Naive thymus-derived CD4-positive, alpha-beta T cell (primary cell): ENCODE results near the gene COLQ. TPM values are rescaled to one million over a fixed set of nuclear protein-coding genes. Genes with fewer than 3 reads are reported as not detected.
A peak's percentile ranks its signal among the peaks of the same experiment; 100 is the strongest.

ENCODE experiments used
- ATAC-seq: fragments of 150-1000 bp; cut with Tn5 transposase; 2 replicates; pipeline ENCODE4 v1.10.0; 2021; ENCODE audit warnings: mild to moderate bottlenecking, moderate library complexity
- CTCF ChIA-PET: fragments of 350-600 bp; sonication (Branson Sonifier 250); formaldehyde crosslinking; loops from one replicate; lab custom pipeline; 2021; ENCODE audit warnings: antibody characterized with exemption; lab: Charles Lee
- POLR2A ChIA-PET: fragments of 350-600 bp; sonication (Branson Sonifier 250); formaldehyde crosslinking; loops from one replicate; lab custom pipeline; 2021; ENCODE audit warnings: antibody characterized with exemption, inconsistent platforms; lab: Charles Lee
- DNase-seq, 9 donors: peaks; one replicate each; pipeline versions ENCODE4 v3.0.0 to v3.0.0-alpha.2; 2020 to 2022; ENCODE audit warnings: mixed read lengths in 1 of 9
- H3K27ac ChIP-seq: one replicate; pipeline ENCODE4 v1.7.0; 2013; ENCODE audit warnings: mild to moderate bottlenecking, low read depth, low read length, moderate library complexity
- H3K27me3 ChIP-seq, 2 donors: one replicate each; pipeline ENCODE4 v1.7.0; 2013; ENCODE audit warnings: low read length in 2 of 2, mild to moderate bottlenecking in 2 of 2, moderate library complexity in 2 of 2; ENCODE audit not compliant: control insufficient read depth in 2 of 2, insufficient read depth in 2 of 2
- H3K36me3 ChIP-seq, 3 experiments: 1 replicate in 2 of 3; 2 replicates in 1 of 3; pipeline ENCODE4 v1.7.0; 2013; ENCODE audit warnings: low read length in 3 of 3, mild to moderate bottlenecking in 3 of 3, moderate library complexity in 1 of 3; ENCODE audit not compliant: insufficient read depth in 3 of 3, control insufficient read depth in 2 of 3
- H3K4me1 ChIP-seq, 2 donors: one replicate each; pipeline ENCODE4 v1.7.0; 2013; ENCODE audit warnings: low read length in 2 of 2, mild to moderate bottlenecking in 2 of 2, moderate library complexity in 1 of 2; ENCODE audit not compliant: control insufficient read depth in 2 of 2, insufficient read depth in 2 of 2
- H3K4me3 ChIP-seq: 2 replicates; pipeline ENCODE4 v1.7.0; 2013; ENCODE audit warnings: mild to moderate bottlenecking, low read length
- H3K9me3 ChIP-seq, 3 experiments: 1 replicate in 2 of 3; 2 replicates in 1 of 3; pipeline ENCODE4 v1.7.0; 2013; ENCODE audit warnings: low read length in 3 of 3; ENCODE audit not compliant: control insufficient read depth in 2 of 3
- H3K27ac Mint-ChIP-seq, 9 donors: one replicate each; pipeline ENCODE4 v1.8.0; 2020 to 2022; ENCODE audit warnings: mixed read lengths in 9 of 9, mild to moderate bottlenecking in 8 of 9, moderate library complexity in 5 of 9, inconsistent platforms in 2 of 9
- H3K27me3 Mint-ChIP-seq, 5 donors: one replicate each; pipeline ENCODE4 v1.8.0; 2021 to 2022; ENCODE audit warnings: mixed read lengths in 5 of 5, mild to moderate bottlenecking in 1 of 5
- H3K36me3 Mint-ChIP-seq, 5 donors: one replicate each; pipeline ENCODE4 v1.8.0; 2020 to 2022; ENCODE audit warnings: mixed read lengths in 5 of 5, mild to moderate bottlenecking in 3 of 5, inconsistent platforms in 1 of 5
- H3K4me1 Mint-ChIP-seq, 7 donors: one replicate each; pipeline ENCODE4 v1.8.0; 2020 to 2022; ENCODE audit warnings: mixed read lengths in 7 of 7, mild to moderate bottlenecking in 3 of 7, inconsistent platforms in 1 of 7
- H3K4me3 Mint-ChIP-seq, 10 donors: one replicate each; pipeline ENCODE4 v1.8.0; 2020 to 2022; ENCODE audit warnings: mild to moderate bottlenecking in 10 of 10, mixed read lengths in 10 of 10, moderate library complexity in 6 of 10, inconsistent platforms in 2 of 10
- H3K9me3 Mint-ChIP-seq, 11 donors: one replicate each; pipeline ENCODE4 v1.8.0; 2020 to 2022; ENCODE audit warnings: mixed read lengths in 11 of 11, mild to moderate bottlenecking in 4 of 11, inconsistent platforms in 1 of 11, moderate library complexity in 1 of 11
- intact Hi-C, 2 donors: fragments of 100-400 bp; cut with micrococcal nuclease; formaldehyde crosslinking; loops; one replicate each; pipeline ENCODE4 v1.15.1; 2023
- polyA plus RNA-seq, 2 donors: library from polyadenylated mRNA; unstranded; fragments of 300-500 nt; fragmentation: Illumina TruSeq; gene quantifications; one replicate each; pipeline ENCODE4 v1.2.3, GENCODE V29; 2021
- total RNA-seq, 6 experiments: library from RNA in 5 of 6; stranded (reverse) in 5 of 6; gene quantifications; 1 replicate in 5 of 6; 2 replicates in 1 of 6; pipeline ENCODE4 v1.2.3 and lab custom pipeline; 2021 to 2026

The COLQ gene
- total and polyA plus RNA-seq, 7 experiments from 2014 or later, result 0.26 to 6.6 (median 3.7) TPM

DNA sequence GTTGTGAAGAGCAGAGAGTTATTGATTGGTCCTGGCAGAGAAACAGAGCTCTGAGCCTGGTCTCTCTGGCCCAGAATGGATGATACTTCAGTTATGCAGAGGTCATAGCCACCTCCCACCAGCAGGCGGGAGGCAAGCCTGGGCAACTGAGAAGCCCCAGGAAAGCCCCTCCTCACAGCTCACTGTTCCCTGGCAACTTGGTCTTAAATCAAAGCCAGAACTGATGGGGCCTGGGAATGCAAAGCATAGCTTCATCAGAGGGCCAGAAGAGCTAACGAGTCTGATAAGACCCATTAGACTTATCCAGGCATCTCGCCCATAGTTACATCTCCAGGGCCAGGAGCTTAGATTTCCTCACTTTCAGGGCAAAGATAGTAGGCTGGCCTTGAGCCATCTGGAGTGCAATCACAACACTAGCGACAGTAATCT lies 5.5 kb upstream of the COLQ start:
- Histone ChIP-seq H3K4me1 (peaks cover 9 to 30% of the 10 kb centered on the region in 2 donors), H3K27ac (no peak overlapping the region), H3K36me3 (no peaks in the 10 kb centered on the region), H3K9me3 (no peaks in the 10 kb centered on the region), H3K4me3 (no peak overlapping the region), H3K27me3 (no peaks in the 10 kb centered on the region)
- H3K27me3 Mint-ChIP-seq, result peaks cover 0 to 5% (median 0%) of the 10 kb centered on the region in 5 donors
- H3K4me3 Mint-ChIP-seq, result no peak overlapping the region
- peaks cover 0 to 6% (median 0%) of the 10 kb centered on the region in 5 donors for H3K36me3 Mint-ChIP-seq
- ChIA-PET POLR2A (no interaction called here), CTCF (no interaction called here)
- ATAC-seq, result no peak
- H3K9me3 Mint-ChIP-seq, result peaks cover 0 to 2% (median 0%) of the 10 kb centered on the region in 11 donors
- DNase-seq, result no peak
- intact Hi-C loops, result no loop called here
- no peak overlapping the region for H3K27ac Mint-ChIP-seq
- peaks cover 9 to 31% (median 19%) of the 10 kb centered on the region in 7 donors for H3K4me1 Mint-ChIP-seq

DNA sequence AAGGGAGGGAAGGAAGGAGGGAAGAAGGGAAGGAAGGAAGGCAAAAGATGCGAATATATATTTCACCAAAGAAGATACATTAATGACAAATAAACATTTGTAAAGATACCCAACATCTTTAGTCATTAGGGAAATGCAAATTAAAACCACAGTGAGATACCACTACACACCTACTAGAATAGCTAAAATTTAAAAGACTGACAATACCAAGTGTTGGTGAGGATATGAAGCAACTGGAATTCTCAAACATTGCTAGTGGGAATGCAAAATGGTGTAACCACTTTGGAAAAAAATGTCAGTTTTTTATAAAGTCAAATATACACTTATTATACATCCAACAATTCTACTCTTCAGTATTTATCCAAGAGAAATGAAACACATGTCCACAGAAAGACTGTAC lies 4.3 kb upstream of the COLQ start:
- H3K27me3 ChIP-seq, result no peaks in the 10 kb centered on the region
- H3K36me3 ChIP-seq, result no peaks in the 10 kb centered on the region
- CTCF ChIA-PET, result interaction anchor here (0.6 to 0.7 kb wide), 2 partner anchors 35 to 919 kb away, joined by 3 read pairs; no protein-coding TSS in a partner anchor
- peaks cover 0 to 14% (median 6%) of the 10 kb centered on the region in 5 donors for H3K27me3 Mint-ChIP-seq
- peaks cover 0 to 8% (median 0%) of the 10 kb centered on the region in 5 donors for H3K36me3 Mint-ChIP-seq
- H3K4me1 Mint-ChIP-seq, result peaks cover 18 to 38% (median 28%) of the 10 kb centered on the region in 7 donors
- H3K4me1 ChIP-seq, result peaks cover 9 to 33% of the 10 kb centered on the region in 2 donors
- no peak overlapping the region for H3K4me3 Mint-ChIP-seq
- no peaks in the 10 kb centered on the region for H3K9me3 ChIP-seq
- H3K27ac Mint-ChIP-seq, result no peak overlapping the region
- DNase-seq, result no peak
- no peak for ATAC-seq
- intact Hi-C loops, result no loop called here
- POLR2A ChIA-PET, result no interaction called here
- no peak overlapping the region for H3K4me3 ChIP-seq
- no peak overlapping the region for H3K27ac ChIP-seq
- H3K9me3 Mint-ChIP-seq, result peaks cover 0 to 2% (median 0%) of the 10 kb centered on the region in 11 donors

DNA sequence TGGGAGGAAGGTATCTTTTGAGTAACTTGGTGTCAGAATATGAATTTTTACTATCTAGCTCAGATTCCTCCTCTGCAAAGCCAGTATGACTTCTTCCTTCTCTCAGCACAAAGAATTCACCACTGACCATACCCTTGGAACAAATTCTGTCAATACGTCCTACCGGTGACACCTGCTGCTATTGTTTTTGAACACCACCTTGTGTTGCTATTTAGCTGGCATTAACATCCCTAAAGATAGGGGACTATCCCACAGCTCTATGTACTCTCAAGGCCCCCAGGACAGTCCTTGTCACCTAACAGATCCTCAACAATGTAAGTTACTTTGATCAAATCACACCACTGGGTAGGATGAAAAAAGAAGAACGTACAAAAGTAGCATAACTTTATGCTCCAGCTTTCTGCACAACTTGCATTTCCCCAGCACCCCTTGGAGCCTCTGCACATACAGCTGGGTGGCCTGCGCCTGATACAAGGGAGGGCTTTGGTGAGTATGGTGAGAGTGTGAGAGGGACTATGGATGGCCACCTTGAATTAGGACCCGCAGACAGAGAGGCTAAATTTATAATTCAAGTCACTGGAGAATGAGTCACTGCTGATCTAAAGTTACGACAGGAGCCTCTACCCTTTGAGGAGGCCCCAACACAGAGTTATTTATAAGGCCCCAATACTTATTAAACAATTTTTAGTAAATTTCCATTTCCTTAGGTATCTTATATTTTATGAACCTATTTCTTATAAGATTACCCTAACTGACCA lies 2.3 kb upstream of the COLQ start:
- H3K36me3 Mint-ChIP-seq, result peaks cover 0 to 4% (median 0%) of the 10 kb centered on the region in 5 donors
- POLR2A ChIA-PET, result no interaction called here
- Histone ChIP-seq H3K27ac (no peak overlapping the region), H3K36me3 (no peaks in the 10 kb centered on the region), H3K4me1 (peaks cover 2 to 13% of the 10 kb centered on the region in 2 donors), H3K27me3 (no peaks in the 10 kb centered on the region), H3K9me3 (no peaks in the 10 kb centered on the region), H3K4me3 (no peak overlapping the region)
- H3K9me3 Mint-ChIP-seq, result peaks cover 0 to 2% (median 0%) of the 10 kb centered on the region in 11 donors
- no peak overlapping the region for H3K4me3 Mint-ChIP-seq
- H3K27me3 Mint-ChIP-seq, result peaks cover 0 to 14% (median 6%) of the 10 kb centered on the region in 5 donors
- intact Hi-C loops, result no loop called here
- DNase-seq, result no peak
- CTCF ChIA-PET, result no interaction called here
- no peak overlapping the region for H3K27ac Mint-ChIP-seq
- no peak for ATAC-seq
- peaks cover 8 to 25% (median 14%) of the 10 kb centered on the region in 7 donors for H3K4me1 Mint-ChIP-seq

DNA sequence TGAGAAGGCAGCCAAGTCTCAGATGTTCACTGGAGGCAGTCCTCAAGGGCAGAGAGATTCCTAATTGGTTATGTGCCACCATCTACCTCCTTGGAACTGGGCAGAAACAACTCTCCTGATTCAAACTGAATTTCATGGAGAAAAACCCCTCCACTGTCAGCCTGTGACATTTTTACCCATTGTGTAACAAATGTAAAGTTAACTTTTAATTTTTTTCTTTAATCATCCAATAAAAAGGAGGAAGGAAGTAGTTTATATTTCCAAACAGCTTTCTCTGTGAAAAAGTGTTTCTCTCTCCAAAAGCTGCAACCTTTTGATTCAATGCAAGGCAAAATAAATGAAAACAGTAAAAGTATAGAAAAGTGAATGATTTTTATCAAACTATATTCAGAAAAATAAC lies 510 bp upstream of the COLQ start:
- no peak overlapping the region for H3K27ac Mint-ChIP-seq
- H3K36me3 ChIP-seq, result no peaks in the 10 kb centered on the region
- no peaks in the 10 kb centered on the region for H3K27me3 ChIP-seq
- ATAC-seq (no peak), DNase-seq (no peak)
- H3K36me3 Mint-ChIP-seq, result peaks cover 0 to 4% (median 0%) of the 10 kb centered on the region in 5 donors
- H3K9me3 ChIP-seq, result no peaks in the 10 kb centered on the region
- ChIA-PET CTCF (interaction anchor here (0.8 kb wide), 1 partner anchor 322 kb away, joined by 3 read pairs; no protein-coding TSS in a partner anchor), POLR2A (interaction anchor here (0.7 kb wide), 1 partner anchor 479 kb away, joined by 5 read pairs; no protein-coding TSS in a partner anchor)
- H3K27ac ChIP-seq, result no peak overlapping the region
- H3K4me3 ChIP-seq, result no peak overlapping the region
- peaks cover 0 to 14% (median 6%) of the 10 kb centered on the region in 5 donors for H3K27me3 Mint-ChIP-seq
- intact Hi-C loops, result no loop called here
- H3K4me1 Mint-ChIP-seq, result peaks cover 7 to 21% (median 12%) of the 10 kb centered on the region in 7 donors
- H3K9me3 Mint-ChIP-seq, result peaks cover 0 to 2% (median 0%) of the 10 kb centered on the region in 11 donors
- H3K4me3 Mint-ChIP-seq, result peak overlapping the region in 3 of 10 donors; percentile 42 to 85 (median 44)
- peaks cover 0 to 3% of the 10 kb centered on the region in 2 donors for H3K4me1 ChIP-seq

DNA sequence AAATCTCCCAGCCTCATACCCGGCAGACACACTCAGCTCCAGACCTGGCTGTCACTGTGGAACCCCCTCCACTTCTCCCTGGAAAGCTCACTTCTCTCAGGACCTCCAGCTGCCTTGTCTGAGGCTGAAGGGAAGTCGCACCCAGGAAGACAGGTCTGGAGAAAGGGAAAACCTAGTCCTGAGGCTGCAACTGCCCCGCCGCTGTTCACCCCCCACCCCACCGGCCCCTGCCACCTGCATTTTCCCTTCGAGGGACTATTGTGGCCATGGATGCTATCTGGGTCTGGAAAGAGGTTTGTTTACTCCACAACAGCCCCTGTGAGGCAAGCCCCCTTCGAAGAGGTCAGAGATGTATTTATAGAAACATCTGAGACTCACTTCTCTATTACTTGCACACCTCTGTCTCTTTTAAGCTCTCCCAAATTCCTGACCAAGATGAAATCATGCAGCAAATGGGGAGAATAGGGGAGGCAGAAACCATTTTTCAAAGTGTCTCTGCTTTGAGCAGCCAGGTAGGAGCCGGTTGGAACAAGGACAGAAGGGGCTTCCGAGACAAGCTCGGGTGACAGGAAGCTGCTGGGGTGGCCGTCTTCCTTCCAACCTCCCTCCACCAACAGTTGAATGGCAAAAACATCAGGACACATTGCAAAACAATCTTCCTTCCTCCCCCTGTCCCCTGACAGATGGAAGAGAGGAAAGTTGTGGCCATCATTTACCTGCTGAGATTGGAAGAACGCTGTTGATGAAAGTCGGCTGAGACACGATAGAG lies 518 bp downstream of the COLQ start:
- peaks cover 0 to 14% (median 6%) of the 10 kb centered on the region in 5 donors for H3K27me3 Mint-ChIP-seq
- peak overlapping the region in 2 of 9 donors; percentile 7 to 12 for H3K27ac Mint-ChIP-seq
- ChIA-PET POLR2A (no interaction called here), CTCF (no interaction called here)
- DNase-seq (no peak), ATAC-seq (no peak)
- no peaks in the 10 kb centered on the region for H3K36me3 ChIP-seq
- intact Hi-C loops, result no loop called here
- no peaks in the 10 kb centered on the region for H3K27me3 ChIP-seq
- peaks cover 0 to 3% of the 10 kb centered on the region in 2 donors for H3K4me1 ChIP-seq
- H3K4me3 Mint-ChIP-seq, result peak overlapping the region in 9 of 10 donors; percentile 25 to 85 (median 48)
- peaks cover 7 to 21% (median 12%) of the 10 kb centered on the region in 7 donors for H3K4me1 Mint-ChIP-seq
- peaks cover 0 to 2% (median 0%) of the 10 kb centered on the region in 11 donors for H3K9me3 Mint-ChIP-seq
- peaks cover 0 to 4% (median 0%) of the 10 kb centered on the region in 5 donors for H3K36me3 Mint-ChIP-seq
- H3K4me3 ChIP-seq, result no peak overlapping the region
- H3K27ac ChIP-seq, result no peak overlapping the region
- H3K9me3 ChIP-seq, result no peaks in the 10 kb centered on the region

DNA sequence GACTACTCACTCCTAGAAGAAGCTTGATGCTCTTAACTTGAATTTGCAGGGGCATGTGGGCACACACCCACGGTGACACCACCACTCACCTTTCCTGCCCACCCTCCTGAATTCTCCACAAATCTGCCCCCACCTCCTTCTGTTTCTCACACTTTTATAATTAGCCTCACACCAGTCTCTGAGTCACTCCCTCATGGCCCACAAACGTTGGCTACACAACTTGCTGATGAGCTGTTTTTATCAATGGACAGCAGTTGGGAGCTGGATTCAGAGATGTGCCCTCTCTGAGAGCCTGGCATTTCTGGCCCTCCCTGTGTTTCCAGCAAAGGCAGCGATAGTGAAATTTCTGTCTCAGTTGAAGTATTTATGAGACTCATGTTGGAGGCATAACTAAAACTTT lies 1.3 kb downstream of the COLQ start:
- no peaks in the 10 kb centered on the region for H3K36me3 ChIP-seq
- H3K4me3 Mint-ChIP-seq, result peak overlapping the region in 1 of 10 donors; percentile 67
- no peaks in the 10 kb centered on the region for H3K27me3 ChIP-seq
- no peak overlapping the region for H3K4me3 ChIP-seq
- POLR2A ChIA-PET, result no interaction called here
- CTCF ChIA-PET, result no interaction called here
- H3K27ac Mint-ChIP-seq, result peak overlapping the region in 1 of 9 donors; percentile 60
- ATAC-seq, result peak; percentile 56
- peaks cover 0 to 1% (median 0%) of the 10 kb centered on the region in 11 donors for H3K9me3 Mint-ChIP-seq
- no peak overlapping the region for H3K27ac ChIP-seq
- peaks cover 7 to 21% (median 12%) of the 10 kb centered on the region in 7 donors for H3K4me1 Mint-ChIP-seq
- H3K36me3 Mint-ChIP-seq, result peaks cover 0 to 2% (median 0%) of the 10 kb centered on the region in 5 donors
- intact Hi-C loops, result no loop called here
- H3K9me3 ChIP-seq, result no peaks in the 10 kb centered on the region
- H3K27me3 Mint-ChIP-seq, result peaks cover 0 to 14% (median 6%) of the 10 kb centered on the region in 5 donors
- peaks cover 0 to 3% of the 10 kb centered on the region in 2 donors for H3K4me1 ChIP-seq
- no peak for DNase-seq
